HG03066 (cell line): ENCODE data around the gene CERS5.
"Not testable (repeated sequence)": the region's sequence is repeated elsewhere in the genome, so short reads cannot be mapped to it uniquely, and the experiment has no call there.

Source experiments
- ATAC-seq: cut with Tn5 transposase; IDR thresholded peaks from one replicate; pipeline ENCODE4 v1.9.1; 2021; ENCODE audit warnings: low read depth; ENCODE audit not compliant: unreplicated experiment

The CERS5 gene

GRCh38 chr12:50104417-50105366, 62.5 kb downstream of the CERS5 start:
- ATAC-seq = no peak

DNA sequence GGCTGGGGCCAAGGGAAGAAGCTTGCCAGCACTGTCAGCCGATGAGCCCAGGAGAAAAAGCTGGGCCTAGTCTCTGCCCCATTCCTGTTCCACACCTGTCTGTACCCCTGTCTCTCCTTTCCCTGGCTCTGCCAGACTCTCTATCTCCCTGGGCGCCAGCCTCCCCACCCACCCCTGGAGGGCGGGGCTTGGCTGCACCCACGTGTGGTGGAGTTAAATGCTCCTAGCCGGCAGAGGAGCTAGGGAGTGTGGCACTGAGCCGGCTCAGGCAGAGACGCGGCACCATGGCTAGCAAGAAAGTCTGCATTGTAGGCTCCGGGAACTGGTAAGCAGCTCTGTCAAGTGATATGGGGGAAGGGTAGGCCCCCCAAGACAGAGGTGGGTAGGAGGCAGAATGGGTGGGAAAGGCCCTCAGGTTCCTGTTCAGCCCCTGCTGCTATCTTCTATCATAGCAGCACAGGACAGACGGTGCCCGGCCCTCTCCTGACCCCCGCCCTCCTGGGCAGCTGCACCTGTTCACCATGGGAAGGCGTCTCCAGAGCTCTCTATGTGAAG, 63.3 kb downstream of the CERS5 start, which contains the start of gene GPD1:
GPD1 (plus strand) TSS at position 242 of the 555 bp plus-strand sequence; CDS start at position 285, 43 bp downstream.
- ATAC-seq = no peak

GRCh38 chr12:50103351-50103750, 63.8 kb downstream of the CERS5 start:
- no peak for ATAC-seq

GRCh38 chr12:50102646-50103309, 64.4 kb downstream of the CERS5 start:
- ATAC-seq = no peak

DNA sequence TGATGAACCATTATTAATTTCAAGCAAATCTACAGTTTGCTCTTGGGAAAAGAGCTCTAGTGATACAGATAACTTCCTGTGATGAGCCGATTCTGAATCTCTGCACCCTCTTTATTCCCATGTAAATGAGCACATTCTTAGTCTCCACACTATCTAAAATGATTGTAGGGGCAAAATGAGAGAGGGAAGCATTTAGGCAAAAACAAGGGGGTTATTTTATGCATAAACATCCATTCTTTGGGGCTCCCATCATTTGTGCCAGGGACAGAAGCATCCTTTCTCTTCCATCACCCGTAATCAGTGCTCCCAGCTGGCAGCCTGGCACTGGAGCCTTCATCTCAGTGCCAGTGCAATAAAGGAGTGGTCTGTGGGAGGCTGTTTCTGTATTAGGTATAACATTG, 65.0 kb downstream of the CERS5 start:
- ATAC-seq = no peak

DNA sequence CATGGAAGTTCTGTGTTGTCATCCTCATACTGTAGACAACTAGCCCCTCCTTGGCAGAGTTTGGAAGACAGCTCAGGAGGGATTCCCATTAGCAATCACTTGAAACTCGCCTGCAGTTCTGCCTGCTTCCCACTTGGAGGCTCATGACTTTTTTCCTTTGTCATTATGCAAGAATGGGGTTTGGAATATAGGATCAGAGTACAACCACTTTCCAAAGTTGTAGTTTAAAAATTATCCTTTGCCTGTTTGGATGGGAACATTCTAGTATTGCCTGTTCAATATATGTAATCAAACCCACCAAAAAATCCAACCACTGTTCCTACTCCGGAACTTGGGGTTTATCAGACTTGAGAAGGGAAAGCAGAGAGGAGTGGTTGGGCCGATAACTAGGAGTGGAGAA, 65.5 kb downstream of the CERS5 start:
- no peak for ATAC-seq

DNA sequence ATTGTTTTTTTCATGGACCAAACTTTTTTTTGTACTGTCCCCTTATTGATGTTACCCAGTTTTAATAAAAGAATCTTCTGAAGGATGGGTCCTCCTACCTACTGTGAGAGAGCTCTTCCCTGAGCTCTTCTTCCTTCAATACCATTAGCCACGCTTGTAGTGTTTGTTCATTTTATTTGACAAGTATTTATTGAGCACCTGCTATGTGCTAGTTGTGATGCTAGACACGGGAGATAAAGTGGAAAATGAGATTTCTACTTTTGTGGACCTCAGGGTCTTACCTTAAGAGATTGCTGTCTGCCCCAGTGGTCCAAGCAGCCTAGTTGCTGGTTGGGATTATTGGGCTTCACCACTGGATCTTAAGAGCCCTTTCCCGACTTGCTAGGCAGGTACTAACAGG, 66.6 kb downstream of the CERS5 start:
- ATAC-seq = no peak

DNA sequence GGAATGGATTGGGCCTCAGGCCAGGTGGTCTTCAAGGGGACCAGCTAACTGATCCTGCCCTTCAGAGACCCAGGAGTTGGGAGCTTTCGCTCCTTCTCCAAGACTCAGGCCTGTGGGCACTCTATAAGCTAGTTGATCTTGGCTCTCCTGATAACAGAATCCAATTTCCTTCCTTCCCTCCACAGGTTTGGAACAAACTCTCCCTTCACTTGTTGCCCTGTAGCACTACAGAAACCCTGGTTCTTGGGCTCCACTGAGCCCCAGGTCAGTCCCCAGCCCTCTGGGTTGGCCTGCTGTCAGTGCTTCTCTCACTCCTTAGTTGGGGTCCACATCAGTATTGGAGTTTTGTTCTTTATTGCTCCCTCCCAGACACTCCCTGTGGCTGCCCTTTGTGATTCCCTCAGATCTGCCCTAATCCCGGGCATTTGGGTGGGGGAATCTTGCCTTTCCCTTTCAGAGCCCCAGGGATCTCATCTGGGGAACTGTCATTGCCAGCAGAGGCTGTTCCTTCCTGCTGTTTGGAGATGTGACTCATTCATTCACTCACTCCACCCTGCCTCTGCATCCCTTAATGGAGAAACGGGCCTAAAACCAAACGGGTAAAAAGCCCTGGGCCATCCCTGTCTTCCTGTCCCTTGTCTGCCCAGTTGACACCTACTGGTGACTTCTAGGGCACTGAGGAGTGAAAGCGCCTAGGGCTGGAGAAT, 67.7 kb downstream of the CERS5 start:
- no peak for ATAC-seq

- no peak for ATAC-seq
These were observed 69.2 kb downstream of the CERS5 start for GRCh38 chr12:50097952-50098351.

- ATAC-seq = no peak
These were observed 76.8 kb downstream of the CERS5 start for GRCh38 chr12:50090391-50090790.

GRCh38 chr12:50089730-50090129, 77.4 kb downstream of the CERS5 start:
- no peak for ATAC-seq

- ATAC-seq = no peak
These were observed 78.4 kb downstream of the CERS5 start for GRCh38 chr12:50088577-50089335.

- ATAC-seq = no peak
These were observed 79.2 kb downstream of the CERS5 start for GRCh38 chr12:50087995-50088394.

DNA sequence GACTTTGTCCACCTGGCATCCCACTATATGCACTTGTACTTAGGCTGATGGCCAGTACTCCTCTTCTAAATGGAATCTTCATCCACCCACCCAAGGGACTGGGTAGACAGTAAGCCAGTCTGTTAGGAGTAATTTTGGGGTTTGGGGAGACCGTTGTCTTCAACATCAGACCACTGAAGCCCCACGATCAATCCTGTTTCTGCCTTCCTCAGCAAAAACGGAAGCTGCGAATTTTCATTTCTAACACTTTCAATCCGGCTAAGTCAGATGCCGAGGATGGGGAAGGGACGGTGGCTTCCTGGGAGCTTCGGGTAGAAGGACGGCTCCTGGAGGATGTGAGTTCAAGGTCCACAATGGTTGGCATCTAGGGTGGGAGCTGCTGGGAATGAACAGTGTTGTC, 80.0 kb downstream of the CERS5 start:
- no peak for ATAC-seq

GRCh38 chr12:50086148-50086547, 81.0 kb downstream of the CERS5 start:
- ATAC-seq = no peak

GRCh38 chr12:50085615-50086072, 81.5 kb downstream of the CERS5 start:
- peak; percentile 3 for ATAC-seq

GRCh38 chr12:50084775-50085614, 82.2 kb downstream of the CERS5 start, which contains the start of gene SMARCD1:
Gene SMARCD1 (plus strand): TSS chr12:50085342. CDS start chr12:50085370, 28 bp downstream.
- peak; percentile 77 for ATAC-seq

GRCh38 chr12:50084409-50084774, 82.8 kb downstream of the CERS5 start:
- ATAC-seq = not testable (repeated sequence)

- no peak for ATAC-seq
These were observed 83.9 kb downstream of the CERS5 start for GRCh38 chr12:50083301-50083700.
